Dendritic cell treated with granulocyte-macrophage colony-stimulating factor and Interleukin-4, amounts not matched to agents 40 ng/mL and 50 ng/mL, for 4 days (primary cell): ENCODE results near the gene ATF7IP2.
"Not testable (repeated sequence)": the region's sequence is repeated elsewhere in the genome, so short reads cannot be mapped to it uniquely, and the experiment has no call there.

Experiments used
- H3K27ac Mint-ChIP-seq: one replicate; pipeline ENCODE4 v1.8.0; 2022; ENCODE audit warnings: mild to moderate bottlenecking, mixed read lengths
- H3K27me3 Mint-ChIP-seq: one replicate; pipeline ENCODE4 v1.8.0; 2022; ENCODE audit warnings: mild to moderate bottlenecking, mixed read lengths
- H3K36me3 Mint-ChIP-seq: one replicate; pipeline ENCODE4 v1.8.0; 2022; ENCODE audit warnings: low read depth, mixed read lengths
- H3K4me1 Mint-ChIP-seq: one replicate; pipeline ENCODE4 v1.8.0; 2022; ENCODE audit warnings: low read depth, mixed read lengths
- H3K4me3 Mint-ChIP-seq: one replicate; pipeline ENCODE4 v1.8.0; 2022; ENCODE audit warnings: mild to moderate bottlenecking, moderate library complexity, mixed read lengths
- H3K9me3 Mint-ChIP-seq: one replicate; pipeline ENCODE4 v1.8.0; 2022; ENCODE audit warnings: mixed read lengths
- intact Hi-C: fragments of 100-400 bp; cut with micrococcal nuclease; formaldehyde crosslinking; loops from one replicate; pipeline ENCODE4 v1.15.0; 2022

ATF7IP2 gene

GRCh38 chr16:10385725-10386516 lies at the start of gene ATF7IP2:
ATF7IP2 (plus strand) TSS chr16:10386061; CDS start chr16:10430621, 44,560 bp downstream.
- Mint-ChIP-seq H3K27me3 (no peaks in the 10 kb centered on the region), H3K4me1 (peaks cover 11% of the 10 kb centered on the region), H3K4me3 (peak within 1 kb of the TSS; percentile 95), H3K9me3 (no peaks in the 10 kb centered on the region), H3K27ac (peak within 1 kb of the TSS; percentile 93), H3K36me3 (peaks cover 24% of the 10 kb centered on the region)
- intact Hi-C loops = no loop called here

- H3K36me3 Mint-ChIP-seq = peaks cover 10% of the 10 kb centered on the region
These were observed 47.4 kb upstream of the ATF7IP2 start for GRCh38 chr16:10338426-10338825.

GRCh38 chr16:10339777-10340732 lies 45.8 kb upstream of the ATF7IP2 start:
- intact Hi-C loops = no loop called here
- H3K4me1 Mint-ChIP-seq = no peaks in the 10 kb centered on the region
- peaks cover 61% of the 10 kb centered on the region for H3K9me3 Mint-ChIP-seq
- peaks cover 10% of the 10 kb centered on the region for H3K36me3 Mint-ChIP-seq
- H3K27me3 Mint-ChIP-seq = no peaks in the 10 kb centered on the region
- H3K4me3 Mint-ChIP-seq = no peak overlapping the region
- no peak overlapping the region for H3K27ac Mint-ChIP-seq

More at GRCh38 chr16:10338426-10338825, 47.4 kb upstream of the ATF7IP2 start:
- Mint-ChIP-seq H3K4me1 (no peaks in the 10 kb centered on the region), H3K27ac (no peak overlapping the region), H3K9me3 (peaks cover 52% of the 10 kb centered on the region), H3K4me3 (no peak overlapping the region), H3K27me3 (no peaks in the 10 kb centered on the region)
- intact Hi-C loops = no loop called here

GRCh38 chr16:10343124-10343760 lies 42.6 kb upstream of the ATF7IP2 start:
- peaks cover 10% of the 10 kb centered on the region for H3K36me3 Mint-ChIP-seq
- intact Hi-C loops = no loop called here
- H3K27ac Mint-ChIP-seq = no peak overlapping the region
- peaks cover 71% of the 10 kb centered on the region for H3K9me3 Mint-ChIP-seq
- no peaks in the 10 kb centered on the region for H3K4me1 Mint-ChIP-seq
- H3K4me3 Mint-ChIP-seq = no peak overlapping the region
- no peaks in the 10 kb centered on the region for H3K27me3 Mint-ChIP-seq

- H3K36me3 Mint-ChIP-seq, H3K4me1 Mint-ChIP-seq, intact Hi-C loops, H3K27ac Mint-ChIP-seq, H3K4me3 Mint-ChIP-seq, H3K27me3 Mint-ChIP-seq: not testable (repeated sequence)
- H3K9me3 Mint-ChIP-seq = peaks cover 57% of the 10 kb centered on the region
These were observed 41.2 kb upstream of the ATF7IP2 start for GRCh38 chr16:10344699-10345098.

GRCh38 chr16:10345629-10346028 lies 40.2 kb upstream of the ATF7IP2 start:
- H3K9me3 Mint-ChIP-seq = peaks cover 48% of the 10 kb centered on the region
- no peaks in the 10 kb centered on the region for H3K36me3 Mint-ChIP-seq
- no peak overlapping the region for H3K4me3 Mint-ChIP-seq
- H3K4me1 Mint-ChIP-seq = no peaks in the 10 kb centered on the region
- H3K27ac Mint-ChIP-seq = no peak overlapping the region
- intact Hi-C loops = no loop called here
- H3K27me3 Mint-ChIP-seq = no peaks in the 10 kb centered on the region

GRCh38 chr16:10349851-10350250 lies 36.0 kb upstream of the ATF7IP2 start:
- Mint-ChIP-seq H3K4me3 (no peak overlapping the region), H3K9me3 (peaks cover 18% of the 10 kb centered on the region), H3K36me3 (no peaks in the 10 kb centered on the region)

GRCh38 chr16:10352262-10352661 lies 33.6 kb upstream of the ATF7IP2 start:
- H3K36me3 Mint-ChIP-seq = no peaks in the 10 kb centered on the region
- H3K4me1 Mint-ChIP-seq = no peaks in the 10 kb centered on the region
- peaks cover 16% of the 10 kb centered on the region for H3K9me3 Mint-ChIP-seq
- no peak overlapping the region for H3K27ac Mint-ChIP-seq
- H3K4me3 Mint-ChIP-seq = no peak overlapping the region
- intact Hi-C loops = no loop called here
- H3K27me3 Mint-ChIP-seq = no peaks in the 10 kb centered on the region

More at GRCh38 chr16:10349851-10350250, 36.0 kb upstream of the ATF7IP2 start:
- no peaks in the 10 kb centered on the region for H3K4me1 Mint-ChIP-seq
- H3K27ac Mint-ChIP-seq = no peak overlapping the region
- no peaks in the 10 kb centered on the region for H3K27me3 Mint-ChIP-seq
- intact Hi-C loops = no loop called here

- H3K27ac Mint-ChIP-seq = no peak overlapping the region
- no peaks in the 10 kb centered on the region for H3K4me1 Mint-ChIP-seq
- no peak overlapping the region for H3K4me3 Mint-ChIP-seq
- no peaks in the 10 kb centered on the region for H3K27me3 Mint-ChIP-seq
- intact Hi-C loops = no loop called here
- no peaks in the 10 kb centered on the region for H3K36me3 Mint-ChIP-seq
- H3K9me3 Mint-ChIP-seq = peaks cover 16% of the 10 kb centered on the region
These were observed 30.3 kb upstream of the ATF7IP2 start for GRCh38 chr16:10355589-10355988.

- intact Hi-C loops = no loop called here
- peaks cover 2% of the 10 kb centered on the region for H3K27me3 Mint-ChIP-seq
- no peaks in the 10 kb centered on the region for H3K36me3 Mint-ChIP-seq
- H3K9me3 Mint-ChIP-seq = peaks cover 16% of the 10 kb centered on the region
- H3K27ac Mint-ChIP-seq = no peak overlapping the region
- no peak overlapping the region for H3K4me3 Mint-ChIP-seq
- H3K4me1 Mint-ChIP-seq = no peaks in the 10 kb centered on the region
These were observed 28.7 kb upstream of the ATF7IP2 start for GRCh38 chr16:10356870-10357842.

GRCh38 chr16:10361747-10362076 lies 24.1 kb upstream of the ATF7IP2 start:
- H3K36me3 Mint-ChIP-seq, intact Hi-C loops, H3K27ac Mint-ChIP-seq, H3K4me3 Mint-ChIP-seq, H3K9me3 Mint-ChIP-seq, H3K27me3 Mint-ChIP-seq, H3K4me1 Mint-ChIP-seq: not testable (repeated sequence)

- no peak overlapping the region for H3K27ac Mint-ChIP-seq
- no peak overlapping the region for H3K4me3 Mint-ChIP-seq
- peaks cover under 1% of the 10 kb centered on the region for H3K9me3 Mint-ChIP-seq
- peaks cover 2% of the 10 kb centered on the region for H3K27me3 Mint-ChIP-seq
- intact Hi-C loops = no loop called here
- no peaks in the 10 kb centered on the region for H3K4me1 Mint-ChIP-seq
- no peaks in the 10 kb centered on the region for H3K36me3 Mint-ChIP-seq
These were observed 23.6 kb upstream of the ATF7IP2 start for GRCh38 chr16:10362077-10362863.

- H3K27ac Mint-ChIP-seq, H3K4me1 Mint-ChIP-seq, H3K9me3 Mint-ChIP-seq, H3K36me3 Mint-ChIP-seq, intact Hi-C loops, H3K27me3 Mint-ChIP-seq, H3K4me3 Mint-ChIP-seq: not testable (repeated sequence)
These were observed 23.0 kb upstream of the ATF7IP2 start for GRCh38 chr16:10362864-10363197.
